ENCODE measurements around the gene MYO1E. TPM values are rescaled to one million over a fixed set of nuclear protein-coding genes. Genes with fewer than 3 reads are reported as not detected.

MYO1E gene
- total RNA-seq, 2 experiments from 2014 or later: 1.5 to 26.5 TPM

GRCh38 chr15:59170295-59171066, 202.2 kb downstream of the MYO1E start:
- Histone ChIP-seq H3K4me2 (ENCODE audit: low read length) (no peak overlapping the region), H3K4me3 (ENCODE audit: low read depth, low read length, poor library complexity, severe bottlenecking) (no peak overlapping the region), H3K79me2 (ENCODE audit: insufficient read depth, low read depth, low read length) (no peaks in the 10 kb centered on the region), H3K27ac (ENCODE audit: low read depth, low read length, poor library complexity, severe bottlenecking) (no peak overlapping the region), H3K4me1 (ENCODE audit: insufficient read depth, low read length, poor library complexity, severe bottlenecking) (peaks cover 4% of the 10 kb centered on the region), H4K20me1 (ENCODE audit: insufficient read depth, low read length) (no peaks in the 10 kb centered on the region), H3K36me3 (ENCODE audit: insufficient read depth, low read length) (no peaks in the 10 kb centered on the region), H3K9me3 (ENCODE audit: low read length) (no peaks in the 10 kb centered on the region), H3K9me2 (ENCODE audit: insufficient read depth, low read length) (no peaks in the 10 kb centered on the region), H2AFZ (ENCODE audit: low read length) (no peak overlapping the region)
- ChIA-PET CTCF (ENCODE audit: unreplicated experiment) (no interaction called here), POLR2A (no interaction called here)
- BruUV-seq (replicated peaks): no TSS peak
- no peak for TF ChIP-seq EZH2phosphoT487 (IDR thresholded peaks at IDR 0.05; ENCODE audit: borderline replicate concordance, low read depth, low read length)
- TF ChIP-seq, protein P1, sequence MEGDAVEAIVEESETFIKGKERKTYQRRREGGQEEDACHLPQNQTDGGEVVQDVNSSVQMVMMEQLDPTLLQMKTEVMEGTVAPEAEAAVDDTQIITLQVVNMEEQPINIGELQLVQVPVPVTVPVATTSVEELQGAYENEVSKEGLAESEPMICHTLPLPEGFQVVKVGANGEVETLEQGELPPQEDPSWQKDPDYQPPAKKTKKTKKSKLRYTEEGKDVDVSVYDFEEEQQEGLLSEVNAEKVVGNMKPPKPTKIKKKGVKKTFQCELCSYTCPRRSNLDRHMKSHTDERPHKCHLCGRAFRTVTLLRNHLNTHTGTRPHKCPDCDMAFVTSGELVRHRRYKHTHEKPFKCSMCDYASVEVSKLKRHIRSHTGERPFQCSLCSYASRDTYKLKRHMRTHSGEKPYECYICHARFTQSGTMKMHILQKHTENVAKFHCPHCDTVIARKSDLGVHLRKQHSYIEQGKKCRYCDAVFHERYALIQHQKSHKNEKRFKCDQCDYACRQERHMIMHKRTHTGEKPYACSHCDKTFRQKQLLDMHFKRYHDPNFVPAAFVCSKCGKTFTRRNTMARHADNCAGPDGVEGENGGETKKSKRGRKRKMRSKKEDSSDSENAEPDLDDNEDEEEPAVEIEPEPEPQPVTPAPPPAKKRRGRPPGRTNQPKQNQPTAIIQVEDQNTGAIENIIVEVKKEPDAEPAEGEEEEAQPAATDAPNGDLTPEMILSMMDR (conservative IDR thresholded peaks at IDR 0.05; ENCODE audit: low read length): no peak
- DNase-seq (ENCODE audit: low spot score): no peak
- intact Hi-C loops (cut with micrococcal nuclease; ENCODE audit: unreplicated experiment): no loop called here

DNA sequence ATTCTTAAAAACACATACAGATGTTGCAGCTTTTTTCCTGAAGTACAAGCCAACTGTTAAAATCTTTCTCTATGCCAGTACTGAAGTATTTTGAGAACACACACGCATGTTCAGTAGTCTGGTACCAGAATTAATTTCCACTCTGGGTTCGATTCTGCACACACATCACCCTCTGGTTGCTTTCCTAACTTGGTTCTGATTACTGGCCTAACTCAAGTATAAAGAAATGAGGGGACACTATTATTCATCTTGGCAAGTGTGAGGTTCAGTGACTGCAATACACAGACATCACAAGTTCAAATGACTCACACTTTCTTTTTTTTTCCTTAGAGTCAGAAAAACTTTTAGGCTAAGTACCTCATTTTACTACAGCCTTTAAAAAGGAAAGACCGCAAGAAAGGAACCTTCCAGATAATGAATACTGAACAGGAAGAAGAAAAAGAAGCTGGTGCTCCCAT, 203.4 kb downstream of the MYO1E start:
- Histone ChIP-seq H2AFZ (ENCODE audit: low read length) (no peak overlapping the region), H3K27ac (ENCODE audit: low read depth, low read length, poor library complexity, severe bottlenecking) (no peak overlapping the region), H3K4me2 (ENCODE audit: low read length) (no peak overlapping the region), H3K79me2 (ENCODE audit: insufficient read depth, low read depth, low read length) (no peaks in the 10 kb centered on the region), H3K4me1 (ENCODE audit: insufficient read depth, low read length, poor library complexity, severe bottlenecking) (peaks cover 4% of the 10 kb centered on the region), H4K20me1 (ENCODE audit: insufficient read depth, low read length) (no peaks in the 10 kb centered on the region), H3K36me3 (ENCODE audit: insufficient read depth, low read length) (no peaks in the 10 kb centered on the region), H3K4me3 (ENCODE audit: low read depth, low read length, poor library complexity, severe bottlenecking) (no peak overlapping the region), H3K9me2 (ENCODE audit: insufficient read depth, low read length) (no peaks in the 10 kb centered on the region), H3K9me3 (ENCODE audit: low read length) (no peaks in the 10 kb centered on the region)
- no TSS peak for BruUV-seq (replicated peaks)
- no peak for DNase-seq (ENCODE audit: low spot score)
- CTCF ChIA-PET (ENCODE audit: unreplicated experiment): interaction anchor here (0.6 kb wide), 1 partner anchor 416 kb away, joined by 4 read pairs; no protein-coding TSS in a partner anchor
- POLR2A ChIA-PET: interaction anchor here (0.6 kb wide), 1 partner anchor 91 kb away, joined by 4 read pairs; no protein-coding TSS in a partner anchor
- intact Hi-C loops (cut with micrococcal nuclease; ENCODE audit: unreplicated experiment): no loop called here
- TF ChIP-seq, protein P1 (conservative IDR thresholded peaks at IDR 0.05; ENCODE audit: low read length): no peak

GRCh38 chr15:59168536-59168935, 204.1 kb downstream of the MYO1E start:
- no peaks in the 10 kb centered on the region for H3K9me2 ChIP-seq (ENCODE audit: insufficient read depth, low read length)
- H3K9me3 ChIP-seq (ENCODE audit: low read length): no peaks in the 10 kb centered on the region
- no peak overlapping the region for H3K27ac ChIP-seq (ENCODE audit: low read depth, low read length, poor library complexity, severe bottlenecking)
- H3K4me1 ChIP-seq (ENCODE audit: insufficient read depth, low read length, poor library complexity, severe bottlenecking): peaks cover 4% of the 10 kb centered on the region
- no peak overlapping the region for H3K4me2 ChIP-seq (ENCODE audit: low read length)
- no peaks in the 10 kb centered on the region for H3K79me2 ChIP-seq (ENCODE audit: insufficient read depth, low read depth, low read length)
- BruUV-seq (replicated peaks): no TSS peak
- POLR2A ChIA-PET: no interaction called here
- no peak overlapping the region for H3K4me3 ChIP-seq (ENCODE audit: low read depth, low read length, poor library complexity, severe bottlenecking)
- no peak overlapping the region for H2AFZ ChIP-seq (ENCODE audit: low read length)
- no peaks in the 10 kb centered on the region for H4K20me1 ChIP-seq (ENCODE audit: insufficient read depth, low read length)
- CTCF ChIA-PET (ENCODE audit: unreplicated experiment): no interaction called here
- TF ChIP-seq, protein P1 (conservative IDR thresholded peaks at IDR 0.05; ENCODE audit: low read length): no peak
- no peak for TF ChIP-seq EZH2phosphoT487 (IDR thresholded peaks at IDR 0.05; ENCODE audit: borderline replicate concordance, low read depth, low read length)
- intact Hi-C loops (cut with micrococcal nuclease; ENCODE audit: unreplicated experiment): no loop called here
- H3K36me3 ChIP-seq (ENCODE audit: insufficient read depth, low read length): no peaks in the 10 kb centered on the region
- DNase-seq (ENCODE audit: low spot score): no peak

Data from OCI-LY7 (cell line).